Measurements from ENCODE around the gene EXOC2.

- no peak for TF ChIP-seq POLR2AphosphoS5 (IDR thresholded peaks at IDR 0.05)
- no peak for TF ChIP-seq CTCF (IDR thresholded peaks at IDR 0.05)
Observed at GRCh38 chr6:491233-491632, 201.7 kb downstream of the EXOC2 start.
